H1 (cell line): ENCODE measurements around the gene LRBA. TPM values are rescaled to one million over a fixed set of nuclear protein-coding genes. Genes with fewer than 3 reads are reported as not detected.

Experiments
- EP300 ChIP-seq, 2 experiments: IDR thresholded peaks; 1 replicate in 1 of 2; 2 replicates in 1 of 2; pipeline ENCODE4 v1.6.1; 2011 to 2012; ENCODE audit warnings: low read depth in 2 of 2, low read length in 2 of 2, mild to moderate bottlenecking in 2 of 2, borderline replicate concordance in 1 of 2, inconsistent platforms in 1 of 2, moderate library complexity in 1 of 2
- FOSL1 ChIP-seq: IDR thresholded peaks from 2 replicates; pipeline ENCODE4 v1.6.1; 2011; ENCODE audit warnings: mild to moderate bottlenecking, low read depth, low read length, moderate library complexity; ENCODE audit not compliant: insufficient read depth
- SIRT6 ChIP-seq: IDR thresholded peaks from one replicate; pipeline ENCODE4 v1.7.1; 2012; ENCODE audit warnings: low read length, inconsistent platforms
- SP4 ChIP-seq: IDR thresholded peaks from 2 replicates; pipeline ENCODE4 v1.6.1; 2012; ENCODE audit warnings: low read length, inconsistent platforms
- SRF ChIP-seq: IDR thresholded peaks from 2 replicates; pipeline ENCODE4 v1.6.1; 2011; ENCODE audit warnings: mild to moderate bottlenecking, low read depth, low read length, moderate library complexity
- TCF12 ChIP-seq: IDR thresholded peaks from 2 replicates; pipeline ENCODE4 v1.6.1; 2011; ENCODE audit warnings: low read depth, mild to moderate bottlenecking, low read length
- polyA plus RNA-seq, 7 experiments: library from polyadenylated mRNA; depleted of rRNA in 3 of 7; stranded (reverse) in 5 of 7; unstranded in 2 of 7; fragments of >200 nt in 5 of 7; fragments of 200-250 nt in 2 of 7; gene quantifications; 1 replicate in 5 of 7; 2 replicates in 1 of 7; 4 replicates in 1 of 7; pipeline versions ENCODE4 v1.2.1 to v1.2.3, GENCODE V29; 2011 to 2013; ENCODE audit warnings: missing spikeins in 2 of 7, mixed read lengths in 2 of 7
- total RNA-seq: library from RNA; stranded (reverse); fragmentation: NEBNext Ultra II Directional; extraction: Animal tissue kit (Norgen Biotek cat#: 25700); gene quantifications from 2 replicates; pipeline ENCODE4 v1.2.1, GENCODE V29; 2021

The LRBA gene
- total and polyA plus RNA-seq, 2 of the 8 experiments (the other 6 are each of a cell fraction or from before 2014, with no cell fraction given), result 54.6 to 83.2 TPM

GRCh38 chr4:150332961-150333360 is 682.1 kb downstream of the LRBA start (continued):
- no peak for TF ChIP-seq SIRT6
- TF ChIP-seq SP4, result no peak
- no peak for TF ChIP-seq SRF
- no peak for TF ChIP-seq TCF12
- TF ChIP-seq FOSL1, result no peak
- TF ChIP-seq EP300 (IDR thresholded peaks at IDR 0.05; ENCODE audit: borderline replicate concordance in 1 of 2, low read depth in 2 of 2, low read length in 2 of 2), result no peak
